Measurements from ENCODE around the gene TRIO.

GRCh38 chr5:14107536-14107935 is 35.6 kb upstream of the TRIO start:
- TF ChIP-seq, protein P1, sequence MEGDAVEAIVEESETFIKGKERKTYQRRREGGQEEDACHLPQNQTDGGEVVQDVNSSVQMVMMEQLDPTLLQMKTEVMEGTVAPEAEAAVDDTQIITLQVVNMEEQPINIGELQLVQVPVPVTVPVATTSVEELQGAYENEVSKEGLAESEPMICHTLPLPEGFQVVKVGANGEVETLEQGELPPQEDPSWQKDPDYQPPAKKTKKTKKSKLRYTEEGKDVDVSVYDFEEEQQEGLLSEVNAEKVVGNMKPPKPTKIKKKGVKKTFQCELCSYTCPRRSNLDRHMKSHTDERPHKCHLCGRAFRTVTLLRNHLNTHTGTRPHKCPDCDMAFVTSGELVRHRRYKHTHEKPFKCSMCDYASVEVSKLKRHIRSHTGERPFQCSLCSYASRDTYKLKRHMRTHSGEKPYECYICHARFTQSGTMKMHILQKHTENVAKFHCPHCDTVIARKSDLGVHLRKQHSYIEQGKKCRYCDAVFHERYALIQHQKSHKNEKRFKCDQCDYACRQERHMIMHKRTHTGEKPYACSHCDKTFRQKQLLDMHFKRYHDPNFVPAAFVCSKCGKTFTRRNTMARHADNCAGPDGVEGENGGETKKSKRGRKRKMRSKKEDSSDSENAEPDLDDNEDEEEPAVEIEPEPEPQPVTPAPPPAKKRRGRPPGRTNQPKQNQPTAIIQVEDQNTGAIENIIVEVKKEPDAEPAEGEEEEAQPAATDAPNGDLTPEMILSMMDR (IDR thresholded peaks at IDR 0.05) = no peak
- TF ChIP-seq TAF1 (IDR thresholded peaks at IDR 0.05; ENCODE audit: borderline replicate concordance, low read depth, low read length) = no peak
- TF ChIP-seq FOSL2 (IDR thresholded peaks at IDR 0.05; ENCODE audit: borderline replicate concordance, low read depth) = no peak
- no peak for TF ChIP-seq GATA2 (CRISPR knock-in tag; IDR thresholded peaks at IDR 0.05)
- TF ChIP-seq EP300 (IDR thresholded peaks at IDR 0.05; ENCODE audit: borderline replicate concordance in 1 of 2, low read depth in 1 of 2, low read length in 1 of 2) = no peak
- no peak for TF ChIP-seq ZBTB33 (IDR thresholded peaks at IDR 0.05; ENCODE audit: borderline replicate concordance, low read depth)
- TF ChIP-seq RAD21 (IDR thresholded peaks at IDR 0.05; ENCODE audit: low read length) = no peak
- no peak for TF ChIP-seq EZH2phosphoT487 (IDR thresholded peaks at IDR 0.05; ENCODE audit: borderline replicate concordance, low read depth)
- TF ChIP-seq IRF3 (IDR thresholded peaks at IDR 0.05; ENCODE audit: low read depth, low read length) = no peak
